GM21786 (cell line): ENCODE results near the gene NKAIN2.
"Not testable (repeated sequence)": the region's sequence is repeated elsewhere in the genome, so short reads cannot be mapped to it uniquely, and the experiment has no call there.

ENCODE experiments used
- ATAC-seq: cut with Tn5 transposase; IDR thresholded peaks from one replicate; pipeline ENCODE4 v1.9.1; 2021; ENCODE audit not compliant: unreplicated experiment

The NKAIN2 gene

GRCh38 chr6:123956492-123957139 lies 153.0 kb downstream of the NKAIN2 start:
- ATAC-seq, result no peak

GRCh38 chr6:123962508-123962907 lies 158.8 kb downstream of the NKAIN2 start:
- no peak for ATAC-seq

GRCh38 chr6:123965894-123966293 lies 162.2 kb downstream of the NKAIN2 start:
- ATAC-seq, result no peak

- no peak for ATAC-seq
These were observed 163.0 kb downstream of the NKAIN2 start for GRCh38 chr6:123966618-123967017.

GRCh38 chr6:123967905-123968304 lies 164.2 kb downstream of the NKAIN2 start:
- ATAC-seq, result no peak

- ATAC-seq, result no peak
These were observed 169.1 kb downstream of the NKAIN2 start for GRCh38 chr6:123972600-123973294.

GRCh38 chr6:123980311-123980710 lies 176.6 kb downstream of the NKAIN2 start:
- ATAC-seq, result no peak

- peak; percentile 66 for ATAC-seq
These were observed 183.3 kb downstream of the NKAIN2 start for GRCh38 chr6:123986938-123987337.

GRCh38 chr6:123989918-123990317 lies 186.3 kb downstream of the NKAIN2 start:
- ATAC-seq, result not testable (repeated sequence)

GRCh38 chr6:123990376-123990775 lies 186.7 kb downstream of the NKAIN2 start:
- no peak for ATAC-seq

- ATAC-seq, result no peak
These were observed 190.5 kb downstream of the NKAIN2 start for GRCh38 chr6:123994168-123994567.

- ATAC-seq, result no peak
These were observed 191.4 kb downstream of the NKAIN2 start for GRCh38 chr6:123994891-123995635.

GRCh38 chr6:123997223-123997622 lies 193.6 kb downstream of the NKAIN2 start:
- no peak for ATAC-seq

GRCh38 chr6:124002377-124003081 lies 198.9 kb downstream of the NKAIN2 start:
- no peak for ATAC-seq

- ATAC-seq, result no peak
These were observed 203.6 kb downstream of the NKAIN2 start for GRCh38 chr6:124007266-124007665.

GRCh38 chr6:124008000-124008987 lies 204.6 kb downstream of the NKAIN2 start:
- no peak for ATAC-seq

- no peak for ATAC-seq
These were observed 205.5 kb downstream of the NKAIN2 start for GRCh38 chr6:124008988-124009765.

GRCh38 chr6:124010574-124010973 lies 206.9 kb downstream of the NKAIN2 start:
- ATAC-seq, result no peak

GRCh38 chr6:124011180-124011579 lies 207.5 kb downstream of the NKAIN2 start:
- ATAC-seq, result no peak
